Measurements from ENCODE around the gene CMKLR1. TPM values are rescaled to one million over a fixed set of nuclear protein-coding genes. Genes with fewer than 3 reads are reported as not detected.

Gene CMKLR1
- total RNA-seq, 1 experiment from 2014 or later = 0.66 TPM

- Histone ChIP-seq H4K8ac (replicated peaks; ENCODE audit: insufficient read length, low read depth, low read length) (no peak overlapping the region), H3K18ac (ENCODE audit: insufficient read length, low read depth, low read length) (no peak overlapping the region), H2BK5ac (ENCODE audit: insufficient read length, low read length) (no peak overlapping the region), H3T11ph (ENCODE audit: low read length) (no peak overlapping the region), H4K5ac (ENCODE audit: insufficient read length, low read depth, low read length) (no peak overlapping the region), H3K9me3 (ENCODE audit: control insufficient read depth, low read depth, low read length) (no peaks in the 10 kb centered on the region), H3K4me2 (ENCODE audit: insufficient read depth, insufficient read length, low read length) (no peak overlapping the region), H3K9ac (ENCODE audit: extremely low read depth, insufficient read length, low read length) (no peak overlapping the region), H2BK12ac (ENCODE audit: insufficient read length, low read depth, low read length) (no peak overlapping the region), H2AK5ac (ENCODE audit: insufficient read length, low read length) (no peak overlapping the region), H3K14ac (ENCODE audit: insufficient read depth, low read length) (no peak overlapping the region; the same call in 1 of the 2 replicates), H3K4ac (ENCODE audit: low read depth, low read length) (no peak overlapping the region), H4K20me1 (ENCODE audit: control insufficient read depth, insufficient read depth, insufficient read length) (no peaks in the 10 kb centered on the region), H3K27me3 (ENCODE audit: insufficient read depth, low read length) (no peaks in the 10 kb centered on the region), H2BK120ac (ENCODE audit: low read depth, low read length, poor library complexity, severe bottlenecking) (no peak overlapping the region), H2AFZ (ENCODE audit: low read length) (no peak overlapping the region), H2BK15ac (ENCODE audit: low read depth, low read length) (no peak overlapping the region), H3K79me1 (ENCODE audit: insufficient read depth, low read depth, low read length, poor library complexity, severe bottlenecking) (no peaks in the 10 kb centered on the region), H3K56ac (ENCODE audit: insufficient read length, low read depth, low read length) (no peak overlapping the region), H4K91ac (ENCODE audit: insufficient read length, low read depth, low read length) (no peak overlapping the region), H3K79me2 (ENCODE audit: insufficient read depth, low read length) (no peaks in the 10 kb centered on the region), H3K4me1 (ENCODE audit: insufficient read depth, low read length) (peaks cover 4% of the 10 kb centered on the region; the same call in 1 of the 2 replicates), H3K27ac (ENCODE audit: insufficient read length, low read depth, low read length) (no peak overlapping the region), H3K23me2 (ENCODE audit: insufficient read length, low read depth, low read length, poor library complexity, severe bottlenecking) (no peaks in the 10 kb centered on the region), H3K23ac (ENCODE audit: insufficient read length, low read depth, low read length) (no peak overlapping the region), H2BK20ac (ENCODE audit: low read depth, low read length, poor library complexity, severe bottlenecking) (no peak overlapping the region)
- no peaks in the 10 kb centered on the region; the same call in 1 of the 2 replicates for H3K27me3 Mint-ChIP-seq (ENCODE audit: low read depth)
- no peak for DNase-seq
- H3K4me3 Mint-ChIP-seq = no peak overlapping the region
- WGBS (ENCODE audit: extremely low coverage, insufficient read length, low lambda C conversion rate) = no CpG with 5 or more reads among the region's 6 CpGs
- H3K36me3 Mint-ChIP-seq (ENCODE audit: insufficient read depth in 1 of 3, low read depth in 3 of 3) = peaks cover 0 to 2% (median 0%) of the 10 kb centered on the region in 3 experiments; a peak in 2 of 7 replicates
- TF ChIP-seq CTCF (conservative IDR thresholded peaks at IDR 0.05) = no peak
- peaks cover 21 to 26% of the 10 kb centered on the region in 2 experiments for H3K4me1 Mint-ChIP-seq
- no peak overlapping the region for H3K27ac Mint-ChIP-seq
- peaks cover 3% of the 10 kb centered on the region in 2 experiments; a peak in 2 of 5 replicates for H3K9me3 Mint-ChIP-seq
These were observed 40.3 kb downstream of the CMKLR1 start for GRCh38 chr12:108298761-108299275.

All from H9 (cell line).